Stimulated activated CD4-positive, alpha-beta T cell treated with anti-CD3 and anti-CD28 coated beads, Interleukin-2, amount 100 ng/mL, for 24 hours (primary cell): ENCODE data around the gene GREB1.
A peak's percentile ranks its signal among the peaks of the same experiment; 100 is the strongest.

Source experiments
- DNase-seq, 2 donors: peaks; one replicate each; pipeline ENCODE4 v3.0.0-alpha.2; 2020

GREB1 gene

GRCh38 chr2:11685906-11686470 is 152.1 kb downstream of the GREB1 start:
- no peak for DNase-seq

DNA sequence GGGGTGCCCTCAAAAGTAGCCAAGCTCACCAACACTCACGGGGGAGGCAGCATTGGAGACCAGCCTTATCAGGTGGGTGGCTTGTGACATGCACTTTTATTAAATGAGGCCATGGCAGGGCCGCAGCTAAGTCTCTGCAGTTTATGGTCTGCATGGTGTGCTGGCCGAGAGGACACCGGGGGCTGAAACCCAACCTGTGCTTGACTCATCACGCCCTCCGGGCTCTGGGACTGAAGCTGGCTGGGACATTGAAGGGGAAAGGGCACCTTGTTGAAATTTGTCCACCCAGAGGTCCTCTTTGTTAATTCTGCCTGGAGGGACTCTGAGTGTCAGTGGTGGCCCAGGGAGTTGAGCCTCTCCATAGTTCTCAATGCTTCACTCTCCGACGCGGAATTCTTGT is 153.9 kb downstream of the GREB1 start:
- no peak for DNase-seq

GRCh38 chr2:11688222-11689069 is 154.6 kb downstream of the GREB1 start:
- peak; percentile 87 to 88 for DNase-seq

DNA sequence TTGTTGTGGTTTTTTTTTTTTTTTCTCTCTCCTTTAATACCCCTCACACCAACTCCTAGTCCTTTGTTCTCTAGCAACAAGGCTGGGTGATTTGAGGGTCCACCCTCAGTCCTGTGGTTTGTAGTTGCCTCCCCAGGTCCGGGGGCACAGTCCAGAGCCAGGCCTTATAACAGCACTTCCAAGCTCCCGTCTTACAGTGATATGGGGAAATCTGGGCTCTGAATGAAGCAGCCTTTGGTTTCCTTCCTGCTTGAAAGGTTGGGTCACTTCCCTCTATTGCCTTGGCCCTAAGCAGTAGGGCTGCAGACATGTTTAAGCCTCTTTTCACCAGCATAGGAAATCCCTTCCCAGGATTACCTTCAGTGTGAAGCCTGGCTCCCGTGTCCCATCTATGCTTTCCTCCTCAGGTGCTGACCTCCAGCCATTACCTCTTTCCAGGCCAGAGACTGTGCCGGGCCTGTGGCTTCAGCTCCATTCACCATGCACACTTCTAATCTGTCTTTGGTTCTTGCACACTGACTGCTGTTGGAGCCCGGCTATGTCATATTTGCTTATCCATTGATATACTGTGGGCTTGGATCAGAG is 157.3 kb downstream of the GREB1 start:
- no peak for DNase-seq
